LNCAP (cell line): ENCODE measurements around the gene IGF1R.

Experiments used
- TF ChIP-seq, protein P1 (sequence below): fragments of 450-650 bp; IDR thresholded peaks from 2 replicates; pipeline ENCODE4 v1.5.1; 2017; ENCODE audit warnings: mild to moderate bottlenecking

The IGF1R gene

DNA sequence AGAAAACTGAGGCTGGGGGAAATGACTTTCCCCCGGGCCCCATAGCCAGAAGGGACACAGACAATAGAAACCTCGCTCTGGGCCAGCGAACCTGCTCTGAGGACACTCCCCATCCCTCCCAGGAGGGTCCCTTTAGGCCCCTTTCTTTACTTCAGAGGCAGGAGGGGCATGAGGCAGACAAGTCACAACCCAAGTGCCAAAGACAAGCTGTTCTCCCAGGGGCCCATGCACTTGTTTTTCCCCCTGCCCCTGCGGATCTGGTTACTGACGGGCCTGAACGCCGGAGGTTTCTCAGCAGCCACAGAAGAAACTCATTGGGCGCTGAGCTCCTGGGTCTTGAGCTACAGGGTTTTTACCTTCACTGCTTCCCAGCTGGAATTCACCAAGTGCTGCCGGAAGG is 349.4 kb downstream of the IGF1R start:
- TF ChIP-seq, protein P1, sequence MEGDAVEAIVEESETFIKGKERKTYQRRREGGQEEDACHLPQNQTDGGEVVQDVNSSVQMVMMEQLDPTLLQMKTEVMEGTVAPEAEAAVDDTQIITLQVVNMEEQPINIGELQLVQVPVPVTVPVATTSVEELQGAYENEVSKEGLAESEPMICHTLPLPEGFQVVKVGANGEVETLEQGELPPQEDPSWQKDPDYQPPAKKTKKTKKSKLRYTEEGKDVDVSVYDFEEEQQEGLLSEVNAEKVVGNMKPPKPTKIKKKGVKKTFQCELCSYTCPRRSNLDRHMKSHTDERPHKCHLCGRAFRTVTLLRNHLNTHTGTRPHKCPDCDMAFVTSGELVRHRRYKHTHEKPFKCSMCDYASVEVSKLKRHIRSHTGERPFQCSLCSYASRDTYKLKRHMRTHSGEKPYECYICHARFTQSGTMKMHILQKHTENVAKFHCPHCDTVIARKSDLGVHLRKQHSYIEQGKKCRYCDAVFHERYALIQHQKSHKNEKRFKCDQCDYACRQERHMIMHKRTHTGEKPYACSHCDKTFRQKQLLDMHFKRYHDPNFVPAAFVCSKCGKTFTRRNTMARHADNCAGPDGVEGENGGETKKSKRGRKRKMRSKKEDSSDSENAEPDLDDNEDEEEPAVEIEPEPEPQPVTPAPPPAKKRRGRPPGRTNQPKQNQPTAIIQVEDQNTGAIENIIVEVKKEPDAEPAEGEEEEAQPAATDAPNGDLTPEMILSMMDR: no peak

DNA sequence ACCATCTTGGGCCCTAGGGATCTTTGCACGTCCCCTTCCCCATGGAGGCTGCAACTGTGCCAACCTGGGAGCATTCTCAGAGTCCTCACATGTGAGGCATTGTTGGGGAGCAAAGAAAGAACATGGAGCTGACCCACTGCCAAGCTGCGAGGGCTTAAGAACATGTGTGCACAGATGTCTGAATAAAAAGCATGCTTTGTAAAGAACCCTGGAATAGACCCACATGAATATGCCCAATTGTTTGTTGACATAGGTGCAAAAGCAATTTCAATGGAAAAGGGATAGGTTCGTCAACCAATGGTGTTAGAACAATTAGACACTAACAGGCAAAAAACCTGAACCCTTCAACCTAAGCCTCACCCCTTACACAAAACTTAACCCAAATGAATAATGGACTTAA is 349.9 kb downstream of the IGF1R start:
- TF ChIP-seq, protein P1: no peak

GRCh38 chr15:98999233-98999632 is 350.9 kb downstream of the IGF1R start:
- TF ChIP-seq, protein P1: no peak

- TF ChIP-seq, protein P1: no peak
These were observed 353.9 kb downstream of the IGF1R start for GRCh38 chr15:99002226-99002625.

- TF ChIP-seq, protein P1: no peak
These were observed 357.8 kb downstream of the IGF1R start for GRCh38 chr15:99006146-99006545.

GRCh38 chr15:99006904-99007495 is 358.7 kb downstream of the IGF1R start:
- TF ChIP-seq, protein P1: no peak

DNA sequence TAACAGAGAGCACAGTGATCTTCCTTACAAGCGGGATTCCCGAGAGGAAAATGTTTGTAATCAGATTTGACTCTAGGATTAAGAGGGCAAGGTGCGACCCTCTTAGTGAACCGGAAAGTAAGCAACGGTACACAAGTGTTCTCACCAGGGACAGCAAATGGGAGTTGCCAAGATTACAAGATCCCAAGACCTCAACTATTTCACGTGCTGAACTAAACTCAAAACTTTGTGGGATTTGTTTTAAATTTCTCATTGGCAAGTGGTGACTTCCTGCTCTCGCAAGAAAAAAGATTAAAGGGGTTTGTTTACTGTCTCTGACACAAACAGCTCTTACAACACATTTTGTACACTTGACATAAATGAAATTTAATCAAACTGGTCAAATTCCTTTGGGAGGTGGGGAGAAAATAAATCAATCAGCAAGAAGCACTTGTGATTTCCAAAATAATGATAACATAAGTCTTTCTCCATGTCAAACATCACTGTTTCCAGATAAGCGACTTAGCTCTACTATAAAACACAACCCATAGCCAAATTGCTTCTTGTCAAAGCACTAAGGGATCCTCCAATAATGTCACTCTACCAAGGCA is 361.5 kb downstream of the IGF1R start:
- TF ChIP-seq, protein P1: no peak
